Posterior vena cava (tissue), 2 donors: Measurements from ENCODE around the gene COBL. TPM values are rescaled to one million over a fixed set of nuclear protein-coding genes. Genes with fewer than 3 reads are reported as not detected.

ENCODE experiments used
- DNase-seq: peaks from one replicate; pipeline ENCODE4 v3.0.0-alpha.2; 2020; ENCODE audit warnings: low spot score
- intact Hi-C, 2 donors: fragments of 100-400 bp; cut with DNase I; formaldehyde crosslinking; loops; one replicate each; pipeline versions ENCODE4 v1.14.1 to v1.14.2; 2022 to 2023
- total RNA-seq, 2 donors: library from RNA; stranded (reverse); fragmentation: NEBNext Ultra II Directional; extraction: Animal tissue kit (Norgen Biotek cat#: 25700); gene quantifications; one replicate each; pipeline ENCODE4 v1.2.1, GENCODE V29; 2021
- donor health status: DM: yes; HTN: yes; CAD: no.
- donor health status: DM: yes; HTN: yes; CAD: no.

COBL gene
- total RNA-seq, 2 donors from 2014 or later: 0.46 to 0.67 TPM

GRCh38 chr7:51261950-51262795, 54.4 kb downstream of the COBL start:
- no peak for DNase-seq
- intact Hi-C loops: no loop called here

GRCh38 chr7:51261117-51261835, 55.3 kb downstream of the COBL start:
- intact Hi-C loops: no loop called here
- no peak for DNase-seq

- DNase-seq: no peak
- intact Hi-C loops: no loop called here
Observed at GRCh38 chr7:51260516-51260915, 56.1 kb downstream of the COBL start.

GRCh38 chr7:51259766-51260165, 56.8 kb downstream of the COBL start:
- intact Hi-C loops: no loop called here
- no peak for DNase-seq

- no peak for DNase-seq
- intact Hi-C loops: no loop called here
Observed at GRCh38 chr7:51256916-51257315, 59.7 kb downstream of the COBL start.

GRCh38 chr7:51256209-51256781, 60.3 kb downstream of the COBL start:
- no peak for DNase-seq
- intact Hi-C loops: no loop called here

GRCh38 chr7:51255536-51256208, 60.9 kb downstream of the COBL start:
- no peak for DNase-seq
- intact Hi-C loops: no loop called here

- DNase-seq: no peak
- intact Hi-C loops: no loop called here
Observed at GRCh38 chr7:51255036-51255435, 61.6 kb downstream of the COBL start.

- intact Hi-C loops: no loop called here
- no peak for DNase-seq
Observed at GRCh38 chr7:51253157-51253556, 63.5 kb downstream of the COBL start.

- intact Hi-C loops: no loop called here
- DNase-seq: no peak
Observed at GRCh38 chr7:51251290-51251689, 65.3 kb downstream of the COBL start.

GRCh38 chr7:51250512-51250911, 66.1 kb downstream of the COBL start:
- no peak for DNase-seq
- intact Hi-C loops: no loop called here

GRCh38 chr7:51249991-51250390, 66.6 kb downstream of the COBL start:
- DNase-seq: no peak
- intact Hi-C loops: no loop called here

GRCh38 chr7:51249187-51249945, 67.2 kb downstream of the COBL start:
- intact Hi-C loops: no loop called here
- no peak for DNase-seq

GRCh38 chr7:51246258-51247245, 70.1 kb downstream of the COBL start:
- intact Hi-C loops: no loop called here
- DNase-seq: no peak

- no peak for DNase-seq
- intact Hi-C loops: no loop called here
Observed at GRCh38 chr7:51244885-51245284, 71.7 kb downstream of the COBL start.

GRCh38 chr7:51244053-51244452, 72.6 kb downstream of the COBL start:
- intact Hi-C loops: no loop called here
- DNase-seq: no peak

- intact Hi-C loops: no loop called here
- DNase-seq: no peak
Observed at GRCh38 chr7:51243631-51244030, 73.0 kb downstream of the COBL start.

- intact Hi-C loops: no loop called here
- DNase-seq: no peak
Observed at GRCh38 chr7:51242881-51243518, 73.6 kb downstream of the COBL start.
